Inflammatory macrophage treated with lipopolysaccharide for 1 hour (primary cell): Measurements from ENCODE around the gene SLC2A9.
"Not testable (repeated sequence)": the region's sequence is repeated elsewhere in the genome, so short reads cannot be mapped to it uniquely, and the experiment has no call there.

ENCODE experiments used
- DNase-seq, 2 donors: peaks; one replicate each; pipeline ENCODE4 v3.0.0-alpha.2; 2020 to 2022

The SLC2A9 gene

DNA sequence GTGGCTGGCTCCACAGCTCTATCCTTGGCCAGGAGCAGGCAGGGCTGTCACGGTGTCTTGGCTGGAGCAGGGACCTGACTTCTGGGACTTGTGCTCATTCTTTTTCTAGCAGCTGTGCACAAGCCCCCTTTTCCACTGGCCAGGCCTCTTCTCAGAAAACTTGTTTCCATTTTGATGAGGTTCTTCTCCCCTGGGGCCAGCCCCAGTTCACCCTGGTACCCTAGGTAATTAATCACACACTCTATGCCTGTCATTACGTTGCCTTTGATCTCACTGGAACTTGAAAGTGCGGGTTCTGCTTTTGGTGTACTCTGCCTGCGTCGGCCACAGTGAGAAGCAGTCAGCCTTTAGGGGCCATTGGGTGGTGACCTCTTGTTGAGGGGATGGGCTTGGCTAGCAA lies 213.2 kb downstream of the SLC2A9 start:
- DNase-seq: no peak

DNA sequence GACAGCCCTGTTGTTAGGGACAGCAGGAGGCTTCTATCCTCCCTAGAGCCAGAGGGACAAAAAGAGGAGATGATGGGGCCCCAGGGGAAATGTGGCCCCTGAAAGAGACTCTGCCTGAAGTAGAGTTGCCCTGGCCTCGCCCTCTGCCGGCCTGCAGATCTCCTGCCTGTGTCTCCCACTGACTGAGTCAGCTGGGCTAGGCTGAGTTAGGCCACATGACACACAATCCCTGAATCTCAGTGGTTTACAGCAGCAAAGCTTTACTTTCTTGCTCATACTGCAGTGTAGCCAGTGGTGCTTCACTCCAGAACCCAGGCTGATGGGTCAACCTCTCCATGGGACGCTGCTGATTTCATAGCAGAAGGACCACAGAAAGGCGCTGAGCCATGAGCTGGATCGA lies 216.4 kb downstream of the SLC2A9 start:
- DNase-seq: no peak

DNA sequence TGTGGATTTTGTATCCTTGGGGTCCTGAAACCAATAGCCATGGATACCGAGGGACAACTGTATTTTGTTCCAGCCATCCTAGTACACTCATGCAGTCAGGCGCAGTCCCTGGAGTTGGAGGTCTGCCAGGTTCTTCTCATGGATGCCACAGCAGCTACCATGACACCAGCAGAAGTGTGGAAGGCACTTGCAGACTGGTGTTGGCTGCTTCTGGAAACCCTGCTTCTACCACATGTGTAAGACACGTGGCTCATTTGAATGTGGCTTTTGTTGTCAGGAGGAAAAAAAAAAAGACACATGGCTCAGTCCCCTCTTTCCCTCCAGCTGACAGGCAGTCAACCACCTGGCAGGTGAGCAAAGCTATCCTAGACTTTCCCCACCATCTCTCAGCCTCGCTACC lies 220.4 kb downstream of the SLC2A9 start:
- DNase-seq: no peak

DNA sequence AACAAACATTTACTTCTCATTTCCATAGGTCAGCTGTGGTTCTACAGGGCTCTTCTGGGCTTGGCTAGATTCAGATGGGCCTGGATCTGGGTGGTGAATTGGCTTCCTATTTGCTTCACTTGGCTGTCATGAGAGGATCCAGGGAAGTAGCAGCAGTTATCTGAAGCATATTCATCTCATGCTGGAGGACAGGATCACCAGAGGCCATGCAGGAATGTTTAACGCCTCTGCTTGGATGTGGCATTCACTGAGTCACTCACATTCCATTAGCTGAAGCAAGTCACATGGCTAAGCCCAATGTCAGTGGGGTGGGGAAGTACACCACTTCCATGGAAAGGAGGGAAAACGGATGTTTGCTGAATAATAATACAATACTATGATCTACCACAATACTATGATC lies 224.7 kb downstream of the SLC2A9 start:
- DNase-seq: not testable (repeated sequence)

DNA sequence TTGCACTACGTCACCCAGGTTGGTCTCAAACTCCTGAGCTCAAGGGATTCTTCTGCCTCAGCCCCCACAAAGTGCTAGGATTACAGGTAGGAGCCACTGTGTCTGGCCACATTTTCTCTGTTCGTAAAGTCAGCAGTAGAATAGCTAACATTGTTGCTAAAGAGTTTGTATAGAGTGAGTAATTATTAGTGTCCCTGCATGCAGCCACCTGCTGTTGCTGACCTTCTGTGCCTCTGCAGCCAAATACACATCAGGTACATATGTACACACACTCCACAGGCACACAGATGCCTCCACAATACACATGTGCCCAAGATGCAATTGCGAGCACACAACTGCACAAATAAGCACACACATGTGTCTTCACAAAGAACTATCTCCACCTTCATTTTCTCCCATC lies 228.9 kb downstream of the SLC2A9 start:
- DNase-seq: no peak

DNA sequence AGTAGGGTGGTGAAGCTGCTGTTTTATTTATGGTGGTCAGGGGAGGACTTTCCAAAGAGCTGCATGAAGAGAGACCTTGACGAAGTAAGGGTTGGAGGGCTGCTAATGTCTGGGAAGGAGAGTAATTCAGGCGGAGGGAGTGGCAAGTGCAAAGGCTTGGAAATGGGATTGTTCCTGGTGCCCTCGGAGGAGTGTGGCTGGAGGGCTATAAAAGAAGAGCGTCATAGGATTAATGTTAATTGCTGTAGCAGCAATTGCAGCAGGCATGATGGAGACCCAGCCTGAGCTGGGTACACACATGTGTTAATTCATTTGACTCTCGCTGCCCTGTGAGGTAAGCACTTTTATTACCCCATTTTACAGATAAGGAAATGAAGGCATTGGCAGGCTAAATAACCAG lies 235.4 kb downstream of the SLC2A9 start:
- DNase-seq: not testable (repeated sequence)

DNA sequence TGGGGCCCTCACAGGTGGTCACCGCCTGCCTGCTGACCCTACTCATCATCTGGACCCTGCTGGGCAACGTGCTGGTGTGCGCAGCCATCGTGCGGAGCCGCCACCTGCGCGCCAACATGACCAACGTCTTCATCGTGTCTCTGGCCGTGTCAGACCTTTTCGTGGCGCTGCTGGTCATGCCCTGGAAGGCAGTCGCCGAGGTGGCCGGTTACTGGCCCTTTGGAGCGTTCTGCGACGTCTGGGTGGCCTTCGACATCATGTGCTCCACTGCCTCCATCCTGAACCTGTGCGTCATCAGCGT lies 239.2 kb downstream of the SLC2A9 start:
- DNase-seq: no peak

DNA sequence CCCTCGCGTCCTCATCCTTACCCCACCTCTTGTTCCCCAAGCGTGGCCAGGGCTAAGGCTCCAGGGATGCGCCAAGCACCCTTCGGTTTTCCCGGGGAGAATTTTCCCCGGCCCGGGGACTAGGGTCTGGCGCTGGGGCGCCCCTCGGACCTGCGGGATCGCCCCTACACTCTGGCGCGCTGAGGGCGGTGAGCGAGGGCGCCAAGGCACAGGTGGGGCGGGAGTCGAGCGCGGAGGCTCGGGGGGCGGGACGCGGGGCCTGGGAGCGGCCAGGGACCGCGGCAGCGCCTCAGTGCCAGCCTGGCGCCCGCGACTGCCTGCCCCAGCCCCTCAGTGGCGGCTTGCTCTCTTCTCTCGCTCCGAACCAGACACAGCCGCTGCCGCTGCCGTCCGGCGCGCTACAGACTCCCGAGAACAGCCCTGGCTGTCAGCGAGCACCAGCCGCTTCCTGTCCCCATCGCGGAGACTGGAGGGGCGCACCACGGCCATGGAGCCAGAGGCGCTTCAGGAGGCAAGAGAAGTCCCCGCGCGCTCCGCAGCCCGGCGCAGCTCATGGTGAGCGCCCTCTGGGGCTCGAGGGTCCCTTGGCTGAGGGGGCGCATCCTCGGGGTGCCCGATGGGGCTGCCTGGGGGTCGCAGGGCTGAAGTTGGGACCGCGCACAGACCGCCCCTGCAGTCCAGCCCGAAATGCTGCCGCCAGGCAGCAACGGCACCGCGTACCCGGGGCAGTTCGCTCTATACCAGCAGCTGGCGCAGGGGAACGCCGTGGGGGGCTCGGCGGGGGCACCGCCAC lies 239.8 kb downstream of the SLC2A9 start, which contains the start of gene DRD5:
Gene DRD5 (plus strand): TSS at position 292 of the 793 bp plus-strand sequence. CDS start 396 bp downstream, at position 688.
- no peak for DNase-seq
